Panc1 (cell line): ENCODE results near the gene ZNF513. TPM values are rescaled to one million over a fixed set of nuclear protein-coding genes. Genes with fewer than 3 reads are reported as not detected.

Experiments used
- ATAC-seq: fragments of 200-7000 bp; cut with Tn5 transposase; 2 replicates; pipeline ENCODE4 v1.9.1; 2020; ENCODE audit warnings: mild to moderate bottlenecking, moderate library complexity
- BruUV-seq: library from RNA; stranded (reverse); fragments of 400-500 nt; replicated peaks from 2 replicates; lab custom pipeline; 2021; lab: Mats Ljungman, UMichigan
- CTCF ChIA-PET: fragments of 300-600 bp; sonication (Branson Sonifier 250); formaldehyde crosslinking; loops from one replicate; lab custom pipeline; 2022; ENCODE audit warnings: antibody characterized with exemption; lab: Charles Lee
- POLR2A ChIA-PET: fragments of 300-600 bp; sonication (Branson Sonifier 250); formaldehyde crosslinking; loops from one replicate; lab custom pipeline; 2022; ENCODE audit warnings: antibody characterized with exemption; lab: Charles Lee
- DNase-seq: peaks from one replicate; pipeline ENCODE4 v3.0.0-alpha.2; 2010; ENCODE audit warnings: low read depth, low spot score
- H3K27ac ChIP-seq: 2 replicates; pipeline ENCODE4 v1.5.1; 2011; ENCODE audit warnings: mild to moderate bottlenecking, low read length, inconsistent platforms
- H3K27me3 ChIP-seq: fragments of 200-500 bp; sonication (Bioruptor generic); 2 replicates; pipeline ENCODE4 v1.6.0; 2014; ENCODE audit warnings: low read length, inconsistent platforms; ENCODE audit not compliant: control insufficient read depth, insufficient read depth
- H3K36me3 ChIP-seq: fragments of 200-500 bp; sonication (Bioruptor generic); 2 replicates; pipeline ENCODE4 v1.5.1; 2014; ENCODE audit warnings: inconsistent platforms, mild to moderate bottlenecking, low read length, moderate library complexity; ENCODE audit not compliant: control insufficient read depth, insufficient read depth
- H3K4me1 ChIP-seq: 2 replicates; pipeline ENCODE4 v1.5.1; 2011; ENCODE audit warnings: inconsistent platforms, mild to moderate bottlenecking, low read length, moderate library complexity; ENCODE audit not compliant: control insufficient read depth, insufficient read depth
- H3K4me3 ChIP-seq, 2 experiments: 2 replicates each; pipeline ENCODE4 v1.5.1; 2011 to 2012; ENCODE audit warnings: low read depth in 2 of 2, low read length in 2 of 2, mild to moderate bottlenecking in 2 of 2, inconsistent platforms in 1 of 2, moderate library complexity in 1 of 2
- H3K9me3 ChIP-seq: fragments of 200-500 bp; sonication (Bioruptor generic); 2 replicates; pipeline ENCODE4 v1.5.1; 2014; ENCODE audit warnings: low read depth, mild to moderate bottlenecking, inconsistent platforms, low read length, moderate library complexity; ENCODE audit not compliant: control insufficient read depth, insufficient read depth
- POLR2AphosphoS5 ChIP-seq: IDR thresholded peaks from 2 replicates; pipeline ENCODE4 v1.6.1; 2012; ENCODE audit warnings: mild to moderate bottlenecking, low read depth, low read length, moderate library complexity
- SIN3A ChIP-seq: IDR thresholded peaks from 2 replicates; pipeline ENCODE4 v1.6.1; 2012; ENCODE audit warnings: low read depth, mild to moderate bottlenecking, low read length, moderate library complexity, borderline replicate concordance; ENCODE audit not compliant: insufficient read depth
- TCF7L2 ChIP-seq: IDR thresholded peaks from 2 replicates; pipeline ENCODE4 v1.6.1; 2011; ENCODE audit warnings: mild to moderate bottlenecking, low read depth, low read length, inconsistent platforms
- in situ Hi-C: cut with HindIII; loops from 2 replicates; pipeline ENCODE4 v1.10.0; 2016; ENCODE audit warnings: low sequenced_read_pairs, low pct_unique_long_range_greater_than_20kb
- intact Hi-C: fragments of 100-400 bp; cut with micrococcal nuclease; formaldehyde crosslinking; loops from one replicate; pipeline ENCODE4 v1.10.0; 2022; ENCODE audit not compliant: unreplicated experiment
- total RNA-seq: library from RNA; stranded (reverse); gene quantifications from one replicate; pipeline ENCODE4 v1.2.1, GENCODE V29; 2021; ENCODE audit not compliant: unreplicated experiment
- TF ChIP-seq, protein P1 (sequence below), 2 experiments: IDR thresholded peaks; 2 replicates each; pipeline ENCODE4 v1.6.1; 2011 to 2012; ENCODE audit warnings: low read depth in 2 of 2, control low read depth in 1 of 2, low read length in 1 of 2, mild to moderate bottlenecking in 1 of 2, moderate library complexity in 1 of 2; ENCODE audit not compliant: insufficient read depth in 1 of 2
- TF ChIP-seq, protein P2 (sequence below): fragments of 450-650 bp; IDR thresholded peaks from 2 replicates; pipeline ENCODE4 v1.5.1; 2017; ENCODE audit warnings: mild to moderate bottlenecking

The ZNF513 gene
- total RNA-seq, 1 experiment from 2014 or later, result 25.3 TPM

DNA sequence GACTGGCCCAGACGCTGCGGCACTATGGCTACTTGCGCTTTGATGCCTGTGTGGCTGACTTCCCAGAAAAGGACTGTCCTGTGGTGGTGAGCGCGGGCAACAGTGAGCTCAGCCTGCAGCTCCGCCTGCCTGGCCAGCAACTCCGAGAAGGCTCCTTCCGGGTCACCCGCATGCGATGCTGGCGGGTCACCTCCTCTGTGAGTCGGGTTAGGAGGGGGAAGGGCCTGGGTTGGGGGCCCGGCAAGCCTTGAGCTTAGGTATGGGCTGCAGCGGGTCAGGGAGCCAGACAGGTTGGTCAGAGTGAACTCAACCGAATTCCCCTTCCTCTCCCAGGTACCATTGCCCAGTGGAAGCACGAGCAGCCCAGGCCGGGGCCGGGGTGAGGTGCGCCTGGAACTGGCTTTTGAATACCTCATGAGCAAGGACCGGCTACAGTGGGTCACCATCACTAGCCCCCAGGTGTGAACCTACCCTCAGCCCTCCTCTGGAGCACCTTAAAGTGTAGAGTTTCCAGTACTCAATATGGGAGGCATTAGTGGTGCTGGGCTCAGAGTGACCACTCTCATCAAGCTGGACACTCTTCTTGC is 4.9 kb downstream of the ZNF513 start:
- Histone ChIP-seq H3K4me1 (peaks cover 43% of the 10 kb centered on the region), H3K27ac (no peak overlapping the region), H3K9me3 (no peaks in the 10 kb centered on the region), H3K27me3 (no peaks in the 10 kb centered on the region), H3K4me3 (no peak overlapping the region), H3K36me3 (peaks cover 8% of the 10 kb centered on the region)
- BruUV-seq, result no TSS peak
- intact Hi-C loops, result no loop called here
- ChIA-PET POLR2A (no interaction called here), CTCF (no interaction called here)
- ATAC-seq (no peak), DNase-seq (no peak)
- in situ Hi-C loops, result no loop called here
- TF ChIP-seq, protein P1, sequence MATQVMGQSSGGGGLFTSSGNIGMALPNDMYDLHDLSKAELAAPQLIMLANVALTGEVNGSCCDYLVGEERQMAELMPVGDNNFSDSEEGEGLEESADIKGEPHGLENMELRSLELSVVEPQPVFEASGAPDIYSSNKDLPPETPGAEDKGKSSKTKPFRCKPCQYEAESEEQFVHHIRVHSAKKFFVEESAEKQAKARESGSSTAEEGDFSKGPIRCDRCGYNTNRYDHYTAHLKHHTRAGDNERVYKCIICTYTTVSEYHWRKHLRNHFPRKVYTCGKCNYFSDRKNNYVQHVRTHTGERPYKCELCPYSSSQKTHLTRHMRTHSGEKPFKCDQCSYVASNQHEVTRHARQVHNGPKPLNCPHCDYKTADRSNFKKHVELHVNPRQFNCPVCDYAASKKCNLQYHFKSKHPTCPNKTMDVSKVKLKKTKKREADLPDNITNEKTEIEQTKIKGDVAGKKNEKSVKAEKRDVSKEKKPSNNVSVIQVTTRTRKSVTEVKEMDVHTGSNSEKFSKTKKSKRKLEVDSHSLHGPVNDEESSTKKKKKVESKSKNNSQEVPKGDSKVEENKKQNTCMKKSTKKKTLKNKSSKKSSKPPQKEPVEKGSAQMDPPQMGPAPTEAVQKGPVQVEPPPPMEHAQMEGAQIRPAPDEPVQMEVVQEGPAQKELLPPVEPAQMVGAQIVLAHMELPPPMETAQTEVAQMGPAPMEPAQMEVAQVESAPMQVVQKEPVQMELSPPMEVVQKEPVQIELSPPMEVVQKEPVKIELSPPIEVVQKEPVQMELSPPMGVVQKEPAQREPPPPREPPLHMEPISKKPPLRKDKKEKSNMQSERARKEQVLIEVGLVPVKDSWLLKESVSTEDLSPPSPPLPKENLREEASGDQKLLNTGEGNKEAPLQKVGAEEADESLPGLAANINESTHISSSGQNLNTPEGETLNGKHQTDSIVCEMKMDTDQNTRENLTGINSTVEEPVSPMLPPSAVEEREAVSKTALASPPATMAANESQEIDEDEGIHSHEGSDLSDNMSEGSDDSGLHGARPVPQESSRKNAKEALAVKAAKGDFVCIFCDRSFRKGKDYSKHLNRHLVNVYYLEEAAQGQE (IDR thresholded peaks at IDR 0.05; ENCODE audit: insufficient read depth in 1 of 2, low read depth in 2 of 2, low read length in 1 of 2), result no peak
- TF ChIP-seq, protein P2, sequence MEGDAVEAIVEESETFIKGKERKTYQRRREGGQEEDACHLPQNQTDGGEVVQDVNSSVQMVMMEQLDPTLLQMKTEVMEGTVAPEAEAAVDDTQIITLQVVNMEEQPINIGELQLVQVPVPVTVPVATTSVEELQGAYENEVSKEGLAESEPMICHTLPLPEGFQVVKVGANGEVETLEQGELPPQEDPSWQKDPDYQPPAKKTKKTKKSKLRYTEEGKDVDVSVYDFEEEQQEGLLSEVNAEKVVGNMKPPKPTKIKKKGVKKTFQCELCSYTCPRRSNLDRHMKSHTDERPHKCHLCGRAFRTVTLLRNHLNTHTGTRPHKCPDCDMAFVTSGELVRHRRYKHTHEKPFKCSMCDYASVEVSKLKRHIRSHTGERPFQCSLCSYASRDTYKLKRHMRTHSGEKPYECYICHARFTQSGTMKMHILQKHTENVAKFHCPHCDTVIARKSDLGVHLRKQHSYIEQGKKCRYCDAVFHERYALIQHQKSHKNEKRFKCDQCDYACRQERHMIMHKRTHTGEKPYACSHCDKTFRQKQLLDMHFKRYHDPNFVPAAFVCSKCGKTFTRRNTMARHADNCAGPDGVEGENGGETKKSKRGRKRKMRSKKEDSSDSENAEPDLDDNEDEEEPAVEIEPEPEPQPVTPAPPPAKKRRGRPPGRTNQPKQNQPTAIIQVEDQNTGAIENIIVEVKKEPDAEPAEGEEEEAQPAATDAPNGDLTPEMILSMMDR, result no peak
- TF ChIP-seq SIN3A (no peak), TCF7L2 (no peak), POLR2AphosphoS5 (no peak)

DNA sequence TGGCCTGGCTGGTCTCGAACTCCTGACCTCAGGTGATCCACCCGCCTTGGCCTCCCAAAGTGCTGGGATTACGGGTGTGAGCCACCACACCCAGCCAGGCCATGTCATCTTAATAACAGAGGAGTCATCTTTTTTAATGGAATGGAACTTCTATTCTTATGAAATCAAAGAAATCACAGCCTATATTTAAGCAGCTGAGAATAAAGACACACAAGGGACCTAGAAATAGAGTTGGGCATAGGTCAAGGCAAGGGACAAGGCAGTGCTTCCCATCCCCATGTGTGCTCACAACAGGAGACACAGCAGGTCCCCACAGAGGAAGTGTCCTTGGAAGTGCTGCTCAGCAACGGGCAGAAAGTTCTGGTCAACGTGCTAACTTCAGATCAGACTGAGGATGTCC is 7.0 kb downstream of the ZNF513 start:
- Histone ChIP-seq H3K27me3 (no peaks in the 10 kb centered on the region), H3K4me3 (no peak overlapping the region), H3K36me3 (peaks cover 8% of the 10 kb centered on the region), H3K27ac (no peak overlapping the region), H3K9me3 (no peaks in the 10 kb centered on the region), H3K4me1 (peaks cover 44% of the 10 kb centered on the region)
- in situ Hi-C loops (no loop called here), intact Hi-C loops (no loop called here)
- CTCF ChIA-PET, result no interaction called here
- POLR2A ChIA-PET, result interaction anchor here (0.6 kb wide), 1 partner anchor 21 kb away, joined by 6 read pairs; no protein-coding TSS in a partner anchor
- TF ChIP-seq, protein P2, result no peak
- no peak for TF ChIP-seq POLR2AphosphoS5
- no peak for TF ChIP-seq SIN3A
- no peak for TF ChIP-seq TCF7L2
- TF ChIP-seq, protein P1 (IDR thresholded peaks at IDR 0.05; ENCODE audit: insufficient read depth in 1 of 2, low read depth in 2 of 2, low read length in 1 of 2), result no peak
- DNase-seq (no peak), ATAC-seq (no peak)
- BruUV-seq, result no TSS peak
